ENCODE measurements around the gene MAP2K7.
"Not testable (repeated sequence)": the region's sequence is repeated elsewhere in the genome, so short reads cannot be mapped to it uniquely, and the experiment has no call there.

MAP2K7 gene

DNA sequence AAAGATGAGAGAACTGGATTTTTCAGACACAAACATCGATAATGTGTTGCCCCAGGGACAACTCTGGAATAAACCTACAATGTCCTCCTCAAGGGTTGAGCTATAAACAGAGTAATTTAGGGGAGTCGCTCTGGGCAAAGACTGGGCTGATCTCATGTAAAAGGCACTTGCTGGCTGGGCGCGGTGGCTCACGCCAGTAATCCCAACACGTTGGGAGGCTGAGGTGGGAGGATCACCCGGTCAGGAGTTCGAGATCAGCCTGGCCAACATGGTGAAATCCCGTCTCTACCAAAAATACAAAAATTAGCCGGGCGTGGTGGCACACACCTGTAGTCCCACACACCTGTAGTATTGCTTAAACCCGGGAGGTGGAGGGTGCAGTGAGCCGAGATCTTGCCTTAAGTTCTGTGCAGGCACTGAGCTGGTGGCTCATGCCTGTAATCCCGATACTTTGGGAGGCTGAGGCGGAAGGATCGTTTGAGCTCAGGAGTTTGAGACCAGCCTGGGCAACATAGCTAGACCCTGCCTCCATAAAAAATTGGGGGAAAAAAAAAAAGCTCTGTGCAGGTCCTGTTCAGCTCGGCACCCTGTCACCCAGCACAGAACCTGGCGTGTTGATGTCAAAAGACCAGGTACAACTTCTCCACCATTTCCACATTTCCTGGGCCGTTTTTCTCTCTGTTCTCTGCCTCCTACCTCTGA, 38.4 kb downstream of the MAP2K7 start:
- in situ Hi-C loops (cut with HindIII; ENCODE audit: low pct_ligation_motif_present, low pct_unique_long_range_greater_than_20kb, low sequenced_read_pairs), result no loop called here

DNA sequence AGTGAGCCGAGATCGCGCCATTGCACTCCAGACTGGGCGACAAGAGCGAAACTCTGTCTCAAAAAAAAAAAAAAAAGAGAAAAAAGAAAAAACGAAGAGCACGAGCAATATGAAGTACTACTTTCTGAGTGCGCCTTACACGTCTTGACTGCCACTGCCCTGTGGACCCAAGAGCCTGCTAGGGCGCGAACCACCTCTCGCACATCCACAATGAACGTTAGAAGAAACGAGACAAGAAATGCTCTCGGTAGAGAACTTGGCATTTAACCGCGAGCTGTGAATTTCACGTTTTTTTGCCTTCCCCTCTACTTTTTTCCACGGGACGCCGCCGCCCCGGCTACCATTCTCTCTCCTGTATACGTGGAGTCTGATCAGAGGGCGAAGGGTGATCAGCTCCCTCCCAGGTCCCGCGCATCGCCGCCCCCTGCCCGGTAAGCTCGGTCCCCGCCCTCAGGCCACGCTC, 39.3 kb downstream of the MAP2K7 start:
- in situ Hi-C loops (cut with HindIII; ENCODE audit: low pct_ligation_motif_present, low pct_unique_long_range_greater_than_20kb, low sequenced_read_pairs), result no loop called here
- DNase-seq, result peak; percentile 22

More for the DNA sequence above, 38.4 kb downstream of the MAP2K7 start:
- DNase-seq, result no peak

GRCh38 chr19:7943444-7944176, 39.9 kb downstream of the MAP2K7 start, which contains the start of gene TIMM44:
TSS of gene TIMM44 (minus strand) at chr19:7943666. CDS start at chr19:7943651, 15 bp downstream.
- in situ Hi-C loops (cut with HindIII; ENCODE audit: low pct_ligation_motif_present, low pct_unique_long_range_greater_than_20kb, low sequenced_read_pairs), result no loop called here
- DNase-seq, result peak; percentile 99

- in situ Hi-C loops (cut with HindIII; ENCODE audit: low pct_ligation_motif_present, low pct_unique_long_range_greater_than_20kb, low sequenced_read_pairs), result no loop called here
- DNase-seq, result peak; percentile 87
Measured at GRCh38 chr19:7944177-7944761, 40.6 kb downstream of the MAP2K7 start.

- in situ Hi-C loops (cut with HindIII; ENCODE audit: low pct_ligation_motif_present, low pct_unique_long_range_greater_than_20kb, low sequenced_read_pairs), result no loop called here
- DNase-seq, result no peak
Measured at GRCh38 chr19:7947939-7948338, 44.3 kb downstream of the MAP2K7 start.

DNA sequence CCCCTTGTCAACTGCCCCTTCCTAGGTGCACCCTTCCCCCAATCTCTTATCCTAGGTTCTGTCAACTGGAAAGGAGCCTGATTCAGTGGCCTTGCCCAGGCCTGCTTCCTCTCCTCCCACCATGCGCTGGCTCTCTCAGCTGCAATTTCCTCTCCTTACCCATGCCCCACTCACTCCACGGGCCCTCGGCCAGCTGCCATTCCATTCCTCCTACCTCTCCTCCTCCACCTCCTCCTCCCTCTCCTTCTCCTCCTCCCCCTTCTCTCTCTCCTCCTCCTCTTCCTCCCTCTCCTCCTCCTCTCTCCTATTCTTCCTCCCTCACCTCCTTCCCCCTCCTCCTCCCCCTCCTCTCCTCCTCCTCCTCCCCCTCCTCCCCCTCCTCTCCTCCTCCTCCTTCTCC, 49.4 kb downstream of the MAP2K7 start:
- DNase-seq, result no peak
- in situ Hi-C loops (cut with HindIII; ENCODE audit: low pct_ligation_motif_present, low pct_unique_long_range_greater_than_20kb, low sequenced_read_pairs), result no loop called here

DNA sequence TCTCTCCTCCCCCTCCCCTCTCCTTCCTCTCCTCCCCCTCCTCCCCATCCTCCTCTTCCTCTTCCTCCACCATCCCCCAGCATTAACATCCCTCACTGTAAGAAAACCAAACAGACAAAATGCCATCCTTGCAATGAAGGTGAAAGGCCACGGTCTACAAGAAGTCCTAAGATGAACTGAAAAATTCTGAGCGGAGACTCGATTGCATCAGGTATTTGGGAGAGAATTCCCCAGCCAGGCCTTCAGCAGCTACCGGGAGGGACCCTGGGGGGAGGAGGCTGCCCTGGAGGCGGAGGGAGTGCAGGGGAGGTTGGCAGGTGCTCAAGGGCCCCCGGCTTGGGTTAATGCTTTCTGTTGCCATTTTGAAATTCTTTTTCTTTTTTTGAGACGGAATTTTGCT, 49.9 kb downstream of the MAP2K7 start:
- DNase-seq, result no peak
- in situ Hi-C loops (cut with HindIII; ENCODE audit: low pct_ligation_motif_present, low pct_unique_long_range_greater_than_20kb, low sequenced_read_pairs), result no loop called here

- DNase-seq, result no peak
- in situ Hi-C loops (cut with HindIII; ENCODE audit: low pct_ligation_motif_present, low pct_unique_long_range_greater_than_20kb, low sequenced_read_pairs), result no loop called here
Measured at GRCh38 chr19:7955696-7956095, 52.0 kb downstream of the MAP2K7 start.

DNA sequence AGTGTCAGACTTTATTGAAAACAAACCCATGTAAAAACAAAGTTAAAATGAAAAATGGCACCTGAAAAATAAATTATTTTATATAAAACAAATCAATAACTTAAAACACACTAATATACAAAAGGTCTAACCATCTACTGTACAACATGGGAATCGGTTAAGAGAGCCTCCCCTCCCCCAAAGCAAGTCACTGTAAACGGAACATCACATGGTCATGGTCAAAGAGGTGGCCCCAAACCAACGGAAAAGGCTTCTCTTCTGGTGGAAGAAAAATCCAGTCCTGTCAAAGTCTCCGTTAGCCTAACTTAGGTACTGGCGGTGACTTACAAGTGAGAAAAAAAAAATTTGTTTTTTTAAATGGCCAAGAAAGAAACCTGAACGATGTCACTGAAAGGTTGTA, 55.5 kb downstream of the MAP2K7 start:
- DNase-seq, result no peak
- in situ Hi-C loops (cut with HindIII; ENCODE audit: low pct_ligation_motif_present, low pct_unique_long_range_greater_than_20kb, low sequenced_read_pairs), result no loop called here

DNA sequence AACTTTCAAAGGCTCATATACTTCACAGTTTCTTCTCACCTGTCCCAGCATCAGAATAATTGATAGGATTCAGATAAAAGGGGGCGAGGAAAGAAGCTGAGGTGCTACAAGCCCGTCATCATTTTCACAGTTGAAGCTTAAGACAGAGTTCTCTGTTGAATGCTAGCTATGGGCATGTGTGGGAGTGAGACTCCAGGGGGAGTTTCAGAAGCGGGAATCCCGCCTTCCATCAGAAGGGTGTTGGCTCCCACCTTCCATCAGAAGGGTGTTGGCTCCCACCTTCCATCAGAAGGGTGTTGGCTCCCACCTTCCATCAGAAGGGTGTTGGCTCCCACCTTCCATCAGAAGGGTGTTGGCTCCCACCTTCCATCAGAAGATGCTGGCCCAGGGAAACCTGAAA, 57.4 kb downstream of the MAP2K7 start:
- DNase-seq; in situ Hi-C loops (cut with HindIII; ENCODE audit: low pct_ligation_motif_present, low pct_unique_long_range_greater_than_20kb, low sequenced_read_pairs): not testable (repeated sequence)

GRCh38 chr19:7961920-7962626, 58.4 kb downstream of the MAP2K7 start:
- in situ Hi-C loops (cut with HindIII; ENCODE audit: low pct_ligation_motif_present, low pct_unique_long_range_greater_than_20kb, low sequenced_read_pairs), result no loop called here
- DNase-seq, result peak; percentile 20

- in situ Hi-C loops (cut with HindIII; ENCODE audit: low pct_ligation_motif_present, low pct_unique_long_range_greater_than_20kb, low sequenced_read_pairs), result no loop called here
- no peak for DNase-seq
Measured at GRCh38 chr19:7962644-7963268, 59.1 kb downstream of the MAP2K7 start.

- no peak for DNase-seq
- in situ Hi-C loops (cut with HindIII; ENCODE audit: low pct_ligation_motif_present, low pct_unique_long_range_greater_than_20kb, low sequenced_read_pairs), result no loop called here
Measured at GRCh38 chr19:7963566-7963965, 59.9 kb downstream of the MAP2K7 start.
